C4-2B (cell line): ENCODE results near the gene FAM124B.

Experiments
- H3K27ac ChIP-seq: fragments of 450-650 bp; 2 replicates; pipeline ENCODE4 v1.5.1; 2017
- ZFX ChIP-seq: fragments of 450-650 bp; IDR thresholded peaks from 2 replicates; pipeline ENCODE4 v1.6.1; 2017
- TF ChIP-seq, protein P1 (sequence below): fragments of 450-650 bp; conservative IDR thresholded peaks from 2 replicates; pipeline ENCODE4 v1.5.1; 2017; ENCODE audit warnings: mild to moderate bottlenecking

FAM124B gene

GRCh38 chr2:224440988-224441387, 39.1 kb upstream of the FAM124B start:
- H3K27ac ChIP-seq = no peak overlapping the region
- TF ChIP-seq, protein P1, sequence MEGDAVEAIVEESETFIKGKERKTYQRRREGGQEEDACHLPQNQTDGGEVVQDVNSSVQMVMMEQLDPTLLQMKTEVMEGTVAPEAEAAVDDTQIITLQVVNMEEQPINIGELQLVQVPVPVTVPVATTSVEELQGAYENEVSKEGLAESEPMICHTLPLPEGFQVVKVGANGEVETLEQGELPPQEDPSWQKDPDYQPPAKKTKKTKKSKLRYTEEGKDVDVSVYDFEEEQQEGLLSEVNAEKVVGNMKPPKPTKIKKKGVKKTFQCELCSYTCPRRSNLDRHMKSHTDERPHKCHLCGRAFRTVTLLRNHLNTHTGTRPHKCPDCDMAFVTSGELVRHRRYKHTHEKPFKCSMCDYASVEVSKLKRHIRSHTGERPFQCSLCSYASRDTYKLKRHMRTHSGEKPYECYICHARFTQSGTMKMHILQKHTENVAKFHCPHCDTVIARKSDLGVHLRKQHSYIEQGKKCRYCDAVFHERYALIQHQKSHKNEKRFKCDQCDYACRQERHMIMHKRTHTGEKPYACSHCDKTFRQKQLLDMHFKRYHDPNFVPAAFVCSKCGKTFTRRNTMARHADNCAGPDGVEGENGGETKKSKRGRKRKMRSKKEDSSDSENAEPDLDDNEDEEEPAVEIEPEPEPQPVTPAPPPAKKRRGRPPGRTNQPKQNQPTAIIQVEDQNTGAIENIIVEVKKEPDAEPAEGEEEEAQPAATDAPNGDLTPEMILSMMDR = no peak
- no peak for TF ChIP-seq ZFX

- H3K27ac ChIP-seq = no peak overlapping the region
- TF ChIP-seq, protein P1 = no peak
- no peak for TF ChIP-seq ZFX
These were observed 36.8 kb upstream of the FAM124B start for GRCh38 chr2:224438726-224439125.

DNA sequence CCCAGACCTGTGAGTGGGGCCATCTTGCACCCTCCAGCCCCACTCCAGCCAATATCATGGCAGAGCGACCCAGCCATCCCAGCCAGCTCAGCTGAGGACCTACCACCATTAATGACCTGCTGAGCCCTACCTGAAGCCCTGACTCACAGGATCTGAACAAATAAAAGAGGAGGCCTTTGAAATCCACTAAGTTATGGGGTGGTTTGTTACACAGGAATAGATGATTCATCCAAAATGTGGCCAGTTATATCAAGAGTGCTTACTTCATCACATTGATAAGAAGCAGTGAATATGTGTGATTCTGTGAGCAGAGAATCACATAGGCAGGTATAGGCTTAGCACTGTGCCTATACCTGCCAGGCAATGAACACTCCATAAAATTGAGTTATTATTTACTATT, 34.7 kb upstream of the FAM124B start:
- H3K27ac ChIP-seq = no peak overlapping the region
- TF ChIP-seq, protein P1 = no peak
- no peak for TF ChIP-seq ZFX

DNA sequence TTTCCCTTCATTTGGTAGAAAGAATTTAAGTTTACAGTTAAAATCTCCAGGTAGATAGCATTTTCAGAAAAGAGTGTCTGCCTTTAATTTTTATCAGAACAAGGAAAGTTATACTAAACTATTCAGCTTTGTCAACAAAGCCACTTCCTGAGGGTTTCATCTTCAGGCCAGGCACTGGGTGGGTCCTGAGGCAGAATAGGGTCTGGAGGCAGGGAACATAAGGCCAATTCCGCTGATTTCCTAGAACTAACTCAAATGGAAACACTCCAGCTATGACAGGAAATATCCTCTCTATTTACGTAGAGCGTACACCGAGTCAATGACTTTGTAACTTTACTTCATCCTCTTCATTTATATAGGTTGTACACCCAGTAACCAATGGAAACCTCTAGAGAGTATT, 32.7 kb upstream of the FAM124B start:
- H3K27ac ChIP-seq = no peak overlapping the region
- TF ChIP-seq ZFX = no peak
- TF ChIP-seq, protein P1 = no peak

DNA sequence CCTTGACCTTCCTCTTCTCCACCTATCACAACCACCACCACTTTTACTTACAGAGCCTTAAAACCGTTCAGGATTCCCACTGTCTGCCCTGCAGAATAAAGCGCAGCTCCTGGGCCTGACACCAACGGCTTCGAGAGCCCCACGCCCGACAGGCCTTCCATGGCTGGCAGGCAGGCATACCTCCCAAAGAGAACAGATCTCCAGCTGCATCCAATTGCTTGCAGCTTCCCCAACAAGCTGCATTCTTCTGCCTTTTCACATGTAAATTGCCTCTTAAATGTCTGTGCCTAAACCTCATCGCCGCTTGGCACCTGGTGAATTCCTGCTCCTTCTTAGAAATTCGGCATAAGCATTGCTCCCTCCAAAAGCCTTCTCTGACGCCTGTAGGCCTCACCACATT, 31.5 kb upstream of the FAM124B start:
- TF ChIP-seq, protein P1 = no peak
- TF ChIP-seq ZFX = no peak
- no peak overlapping the region for H3K27ac ChIP-seq

DNA sequence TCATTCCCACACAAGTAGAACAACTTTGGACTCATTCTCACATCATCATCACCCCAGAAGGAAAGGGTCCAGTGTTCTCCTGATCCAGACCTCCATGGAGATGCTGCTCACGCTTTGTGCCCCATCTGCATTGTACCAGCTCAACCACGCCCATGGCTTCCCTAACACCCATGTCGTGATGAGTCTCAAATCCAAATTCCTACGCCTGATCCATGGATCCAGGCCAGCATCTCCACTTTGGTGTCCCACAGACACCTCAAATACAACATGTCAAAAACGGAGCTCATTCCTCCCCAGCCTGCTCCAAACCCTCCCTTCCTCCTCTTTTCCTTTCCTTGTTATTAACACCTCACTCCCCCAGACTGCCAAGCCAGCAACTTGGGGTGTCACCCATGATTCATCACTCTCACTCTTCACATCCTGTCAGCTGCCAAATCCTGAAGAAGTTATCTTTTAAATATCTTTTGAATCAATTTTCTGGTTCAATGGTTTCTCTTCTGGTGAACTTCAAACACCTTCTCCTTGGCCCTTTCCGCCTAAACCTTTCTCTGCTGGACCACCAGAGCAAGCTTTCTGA, 30.2 kb upstream of the FAM124B start:
- no peak for TF ChIP-seq ZFX
- H3K27ac ChIP-seq = no peak overlapping the region

GRCh38 chr2:224429441-224429810, 27.5 kb upstream of the FAM124B start:
- TF ChIP-seq, protein P1 = no peak
- no peak for TF ChIP-seq ZFX
- no peak overlapping the region for H3K27ac ChIP-seq

- no peak overlapping the region for H3K27ac ChIP-seq
- TF ChIP-seq, protein P1 = no peak
- TF ChIP-seq ZFX = no peak
These were observed 27.0 kb upstream of the FAM124B start for GRCh38 chr2:224428787-224429440.
